NB4 (cell line): ENCODE results near the gene ZNF559.

Source experiments
- CTCF ChIP-seq: IDR thresholded peaks from one replicate; pipeline ENCODE4 v1.5.1; 2012; ENCODE audit warnings: low read depth, low read length
- MAX ChIP-seq: IDR thresholded peaks from 2 replicates; pipeline ENCODE4 v1.6.1; 2011; ENCODE audit warnings: low read depth, low read length
- POLR2A ChIP-seq: IDR thresholded peaks from 2 replicates; pipeline ENCODE4 v1.6.1; 2011; ENCODE audit warnings: mild to moderate bottlenecking; ENCODE audit not compliant: insufficient read length; ENCODE audit errors: extremely low read depth

- no peak for TF ChIP-seq POLR2A
- TF ChIP-seq MAX = no peak
- TF ChIP-seq CTCF = no peak
Observed at GRCh38 chr19:9321338-9321737, 2.6 kb upstream of the ZNF559 start.
